T-helper 1 cell treated with Interleukin-12 subunit alpha and Interleukin-12 subunit beta and Interleukin-4 antibody, amounts not matched to agents 30 ng/mL and 1 ng/mL, for 36 hours (primary cell): ENCODE results near the gene FRS2. TPM values are rescaled to one million over a fixed set of nuclear protein-coding genes. Genes with fewer than 3 reads are reported as not detected.

Experiments
- intact Hi-C: fragments of 100-400 bp; cut with micrococcal nuclease; formaldehyde crosslinking; loops from one replicate; pipeline ENCODE4 v1.15.1; 2024
- total RNA-seq: library from RNA; stranded (reverse); gene quantifications from 2 replicates; pipeline ENCODE4 v1.2.3, GENCODE V29; 2022

FRS2 gene
- total RNA-seq, 1 donor from 2014 or later = 19.3 TPM

DNA sequence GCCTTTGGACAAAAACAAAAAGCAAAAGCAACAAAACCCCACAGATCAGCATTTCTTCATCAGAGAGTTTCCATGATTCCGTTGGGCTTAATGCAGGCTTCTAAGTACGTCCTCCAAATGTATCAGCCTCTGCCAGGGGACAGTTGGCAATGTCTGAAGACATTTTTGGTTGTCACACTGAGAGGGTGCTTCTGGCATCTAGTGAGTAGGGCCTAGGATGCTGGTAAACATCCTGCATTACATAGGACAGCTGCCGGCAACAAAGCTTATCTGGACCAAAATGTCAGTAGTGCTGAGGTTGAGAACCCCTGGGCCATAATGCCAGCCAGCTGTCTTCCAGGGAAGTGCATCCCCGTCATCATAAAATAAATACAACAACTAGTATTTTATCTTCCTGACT, 149.9 kb downstream of the FRS2 start:
- intact Hi-C loops = no loop called here

DNA sequence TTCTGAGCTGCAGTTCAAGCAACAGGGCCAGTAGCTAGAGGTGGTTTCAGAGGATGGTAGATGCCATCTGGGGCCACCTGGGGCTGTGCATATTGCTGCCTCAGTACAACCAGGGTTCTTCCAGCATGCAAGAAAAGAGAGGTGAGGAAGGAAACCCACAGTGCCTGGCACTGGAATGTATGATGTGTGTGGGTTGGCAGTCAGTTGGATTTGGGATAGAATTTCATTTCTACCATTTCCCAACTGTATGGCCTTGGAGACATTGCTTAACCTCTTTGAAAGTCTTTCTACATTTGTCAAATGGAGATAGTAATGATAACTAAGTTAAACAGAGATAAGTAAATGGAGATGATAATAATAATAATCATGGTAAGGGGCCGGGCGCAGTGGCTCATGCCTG, 150.7 kb downstream of the FRS2 start:
- intact Hi-C loops = no loop called here

DNA sequence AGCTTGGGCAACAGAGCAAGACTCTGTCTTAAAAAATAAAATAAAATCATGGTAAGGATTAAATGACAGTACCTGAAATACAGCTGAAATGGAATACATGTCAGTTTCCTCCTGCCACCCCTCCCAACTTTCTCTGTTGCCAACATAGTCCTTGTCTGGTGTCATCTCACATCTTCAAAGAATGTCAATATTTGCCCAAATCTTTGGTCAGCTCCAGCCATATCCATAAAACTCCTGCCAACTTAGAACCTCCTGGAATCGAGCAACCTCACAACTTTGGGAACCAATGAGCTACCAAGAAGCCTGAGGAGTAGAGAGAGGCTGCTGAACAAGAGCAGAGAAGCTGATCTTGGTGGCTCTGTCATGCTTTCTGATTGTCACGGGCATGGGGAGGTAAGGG, 151.4 kb downstream of the FRS2 start:
- intact Hi-C loops = no loop called here

DNA sequence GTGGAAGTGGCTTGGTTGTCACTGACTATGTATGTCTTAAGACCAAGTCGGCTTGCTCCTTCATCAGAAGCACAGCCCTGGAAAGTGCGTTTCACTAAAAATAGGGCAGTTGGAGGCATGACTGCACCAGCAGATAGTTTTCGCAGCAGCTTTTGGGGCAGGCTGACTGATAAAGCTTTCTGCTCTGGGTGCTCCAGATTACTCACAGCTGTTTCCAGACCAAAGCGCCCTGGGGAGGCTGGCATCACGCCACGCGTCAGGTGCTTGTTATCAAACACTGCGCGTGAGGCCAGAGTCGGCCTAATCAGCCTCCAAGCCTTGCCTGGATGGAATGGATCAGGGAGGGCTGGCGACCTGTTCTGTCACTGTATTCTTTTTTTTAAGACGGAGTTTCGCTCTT, 153.8 kb downstream of the FRS2 start:
- intact Hi-C loops = no loop called here

DNA sequence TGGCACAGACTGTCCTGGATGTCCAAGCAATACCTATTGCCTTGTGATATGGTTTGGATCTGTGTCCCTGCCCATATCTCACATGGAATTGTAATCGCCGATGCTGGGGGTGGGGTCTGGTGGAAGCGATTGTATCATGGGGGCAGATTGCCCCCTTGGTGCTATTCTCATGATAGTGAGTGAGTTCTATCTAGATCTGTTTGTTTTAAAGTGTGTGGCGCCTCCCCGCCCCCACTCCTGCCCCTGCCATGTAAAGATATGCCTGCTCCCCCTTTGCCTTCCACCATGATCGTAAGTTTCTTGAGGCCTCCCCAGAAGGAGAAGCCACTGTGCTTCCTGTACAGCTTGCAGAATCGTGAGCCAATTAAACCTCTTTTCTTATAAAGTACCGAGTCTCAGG, 157.3 kb downstream of the FRS2 start:
- intact Hi-C loops = no loop called here

Other genes with a start within 250 kb of the FRS2 start
- 92.9 and 96.2 TPM in 2 replicates for gene CPSF6, start 230.8 kb upstream of the FRS2 start, total RNA-seq
- gene LYZ, start 122.0 kb upstream of the FRS2 start, total RNA-seq = 1.3 and 1.8 TPM in 2 replicates
- 28.7 and 31.4 TPM in 2 replicates for gene YEATS4, start 110.6 kb upstream of the FRS2 start, total RNA-seq
- gene CCT2, start 115.1 kb downstream of the FRS2 start, total RNA-seq = 197 and 199 TPM in 2 replicates
- not detected in 2 replicates for gene LRRC10, start 140.5 kb downstream of the FRS2 start, total RNA-seq
- not detected in 2 replicates for gene BEST3, start 228.9 kb downstream of the FRS2 start, total RNA-seq